Gastrocnemius medialis (tissue), 4 donors: ENCODE measurements around the gene ARHGEF18.

Source experiments
- CTCF ChIP-seq, 5 experiments: fragments of 450-650 bp in 3 of 5; fragments of 200-600 bp in 2 of 5; sonication (generic) in 2 of 5; IDR thresholded peaks in 4 of 5; conservative IDR thresholded peaks in 1 of 5; 1 replicate in 4 of 5; 2 replicates in 1 of 5; pipeline ENCODE4 v1.5.1; 2016 to 2019; ENCODE audit warnings: antibody characterized with exemption in 5 of 5, mild to moderate bottlenecking in 3 of 5, moderate library complexity in 3 of 5
- POLR2A ChIP-seq, 2 donors: fragments of 450-650 bp; IDR thresholded peaks; one replicate each; pipeline ENCODE4 v1.6.1; 2017; ENCODE audit warnings: antibody characterized with exemption in 2 of 2, mild to moderate bottlenecking in 2 of 2, moderate library complexity in 2 of 2

GRCh38 chr19:7301525-7301924 lies 47.2 kb upstream of the ARHGEF18 start:
- no peak for TF ChIP-seq POLR2A (IDR thresholded peaks at IDR 0.05)
- TF ChIP-seq CTCF (IDR thresholded peaks at IDR 0.05 in 4 of 5, conservative IDR thresholded peaks at IDR 0.05 in 1 of 5), result no peak
